Measurements from ENCODE around the gene BABAM2.

BABAM2 gene

DNA sequence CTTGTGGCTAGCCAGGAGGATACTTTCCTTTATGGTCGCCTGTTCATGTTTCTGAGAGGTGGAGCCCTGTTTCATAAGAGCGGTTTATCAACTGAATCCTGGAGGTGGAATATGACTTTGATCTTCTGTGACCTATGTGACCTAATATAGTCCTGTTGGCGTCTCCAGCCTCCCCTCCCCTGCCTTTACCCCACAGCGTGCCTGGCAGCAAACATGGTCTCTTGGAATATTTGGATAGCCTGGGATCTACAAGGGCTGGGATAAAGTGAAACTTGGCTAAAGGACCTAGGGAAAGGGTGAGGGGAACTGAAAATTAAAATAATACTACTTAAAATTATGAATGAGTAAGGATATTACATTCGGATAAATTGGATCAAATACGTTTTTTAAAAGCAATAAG lies 246.0 kb downstream of the BABAM2 start:
- DNase-seq = no peak

DNA sequence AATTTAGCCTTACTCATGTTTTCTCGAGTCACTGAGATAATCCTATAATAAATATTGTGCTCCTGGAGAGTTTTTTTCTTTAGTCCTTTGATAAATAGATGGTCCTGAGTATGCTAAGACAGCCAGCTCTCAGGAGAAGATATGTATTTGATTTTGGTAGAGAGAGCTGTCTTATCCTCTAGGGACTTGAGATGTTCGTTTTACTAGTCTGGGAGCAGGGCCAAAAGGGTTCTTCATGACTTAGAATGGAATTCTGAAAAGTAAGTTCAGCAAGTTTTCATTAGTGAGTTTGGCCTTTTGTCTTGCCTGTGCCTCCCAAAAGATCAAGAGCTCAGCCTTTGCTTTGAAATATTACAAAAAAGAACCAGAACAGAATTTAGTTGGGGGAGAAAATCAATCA lies 246.7 kb downstream of the BABAM2 start:
- DNase-seq = peak; percentile 14

DNA sequence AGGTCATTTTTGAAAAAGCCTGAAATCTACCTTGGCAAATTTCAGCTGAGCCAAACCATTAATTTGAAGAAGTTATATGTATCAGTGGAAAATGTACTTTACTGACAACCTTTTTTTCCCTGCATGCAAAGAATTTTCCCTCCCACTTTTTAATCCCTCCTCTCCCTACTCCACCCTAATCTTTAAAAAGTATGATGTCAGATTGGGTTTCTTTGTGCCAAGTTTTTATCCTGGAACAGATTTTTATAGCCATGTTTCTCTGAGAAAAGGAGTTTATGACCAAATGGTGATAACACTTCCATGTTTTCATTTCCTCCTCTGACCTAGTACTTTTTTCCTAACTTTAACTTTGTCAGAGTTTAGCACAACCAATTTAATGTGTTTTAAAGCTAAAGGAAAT lies 251.9 kb downstream of the BABAM2 start:
- DNase-seq = no peak

DNA sequence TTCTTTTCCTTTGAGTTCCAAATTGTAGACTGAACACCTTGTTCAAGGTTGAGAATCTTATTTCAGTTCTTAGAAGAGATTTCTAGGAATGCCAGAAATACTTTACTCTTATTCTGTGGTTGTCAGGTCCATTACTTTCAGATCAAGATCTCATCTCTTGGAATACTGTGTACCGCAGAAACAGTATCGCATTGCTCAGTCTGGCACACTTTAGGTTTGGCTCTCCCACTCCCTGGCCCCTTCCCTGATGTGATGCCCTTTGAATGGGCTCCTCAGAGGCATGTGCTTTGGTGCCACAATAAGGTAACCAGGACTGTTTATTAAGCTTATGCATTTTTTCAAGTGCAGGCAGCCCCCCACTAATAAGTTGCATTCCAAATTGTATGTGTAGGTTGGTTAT lies 257.5 kb downstream of the BABAM2 start:
- no peak for DNase-seq

DNA sequence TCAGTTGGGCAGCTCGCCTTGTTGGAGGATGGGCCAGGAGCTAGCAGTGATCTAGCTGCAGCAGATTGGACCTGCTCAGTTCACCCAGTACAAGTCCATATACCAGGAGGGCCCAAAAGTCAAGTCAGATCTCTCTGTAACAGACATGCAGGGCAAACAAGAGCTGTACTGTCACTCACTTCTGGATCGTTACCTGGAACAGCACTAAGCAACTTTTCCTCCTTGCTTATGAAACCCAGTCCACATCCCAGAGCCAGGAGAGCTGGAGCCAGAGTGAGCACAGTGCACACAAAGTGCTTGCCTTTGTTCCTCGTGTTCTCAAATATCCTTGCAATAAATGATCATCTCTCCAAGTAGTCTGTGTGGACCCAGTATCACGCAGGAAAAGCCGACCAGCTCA lies 258.0 kb downstream of the BABAM2 start:
- no peak for DNase-seq

DNA sequence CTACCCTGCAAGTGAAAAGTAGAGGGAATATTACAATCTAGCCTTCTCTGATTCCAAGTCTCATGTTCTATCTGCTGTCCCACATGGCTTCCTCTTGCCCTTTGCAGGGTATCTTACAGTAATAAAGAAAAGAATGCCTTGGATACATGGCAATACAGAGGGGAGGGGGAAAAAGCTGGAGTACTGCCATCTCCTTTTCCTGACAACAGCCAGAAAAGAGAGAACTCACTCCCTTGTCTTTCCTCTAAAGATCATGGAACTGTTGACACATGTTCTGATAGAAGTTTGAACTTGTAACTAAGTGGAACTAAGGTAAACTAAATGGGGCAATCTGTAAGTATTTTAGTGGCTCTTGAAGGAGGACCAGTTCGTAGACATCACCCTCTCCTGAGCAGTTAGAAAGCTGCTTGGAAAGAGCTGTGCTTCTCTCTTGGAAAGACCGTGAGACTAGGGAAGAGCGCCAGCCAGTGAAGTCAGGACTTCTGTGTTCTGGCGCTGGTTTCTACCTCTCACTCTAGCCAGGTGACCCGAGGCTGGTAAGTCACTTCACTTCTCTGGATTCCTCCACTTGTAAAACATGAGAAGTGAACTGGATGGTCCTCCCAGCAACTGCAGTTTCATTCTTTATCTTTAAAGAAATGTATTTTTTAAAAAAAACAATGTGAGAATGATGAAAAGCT lies 259.8 kb downstream of the BABAM2 start:
- no peak for DNase-seq

DNA sequence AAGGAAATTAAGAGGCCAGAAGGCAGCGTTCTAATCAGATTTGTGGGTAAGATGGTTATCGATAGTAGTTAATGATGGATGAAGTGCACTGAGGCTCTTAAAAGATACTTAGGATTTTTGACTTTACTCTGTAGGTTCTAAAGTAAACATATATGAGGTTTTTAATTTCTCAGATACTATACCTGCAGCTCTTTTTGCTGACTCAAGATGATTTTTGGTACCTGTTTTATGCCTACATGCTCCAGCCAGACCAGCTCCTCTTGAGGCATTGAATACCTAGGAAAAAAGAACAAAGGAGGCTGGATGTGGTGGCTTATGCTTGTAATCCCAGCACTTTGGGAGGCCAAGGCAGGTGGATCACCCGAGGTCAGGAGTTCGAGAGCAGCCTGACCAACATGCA lies 260.5 kb downstream of the BABAM2 start:
- DNase-seq = no peak

DNA sequence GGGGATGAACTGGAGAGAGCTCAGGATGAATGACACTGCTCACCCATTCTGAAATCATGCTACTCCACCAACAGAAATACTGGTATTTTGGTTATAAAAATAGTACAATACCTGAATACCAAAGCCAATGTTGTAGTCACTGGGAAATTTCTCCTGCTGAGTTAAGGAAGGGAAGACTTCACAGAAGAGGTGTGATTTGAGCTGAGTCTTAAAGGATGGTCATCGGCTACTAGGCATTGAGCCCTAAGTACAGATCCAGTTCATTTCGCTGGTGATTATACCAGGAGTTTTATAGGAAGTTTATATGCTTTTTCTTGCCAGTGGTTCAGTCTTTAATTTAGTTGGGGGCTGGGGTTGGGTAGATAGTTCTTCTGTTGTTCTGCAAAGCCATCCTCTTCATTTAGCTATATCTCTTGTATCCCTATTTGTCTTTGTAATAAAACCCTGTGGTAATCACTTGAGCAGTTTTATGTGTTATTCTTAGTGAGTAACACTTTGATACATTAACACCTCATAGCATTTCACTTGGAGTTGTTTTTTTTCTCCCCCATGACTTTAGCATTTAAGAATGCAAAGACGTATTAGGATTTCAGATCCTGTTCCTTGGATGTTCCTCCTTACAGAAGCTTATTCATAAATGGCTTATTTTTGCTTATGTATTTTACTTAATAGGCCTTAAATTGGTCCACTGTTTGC lies 262.2 kb downstream of the BABAM2 start:
- DNase-seq = no peak

DNA sequence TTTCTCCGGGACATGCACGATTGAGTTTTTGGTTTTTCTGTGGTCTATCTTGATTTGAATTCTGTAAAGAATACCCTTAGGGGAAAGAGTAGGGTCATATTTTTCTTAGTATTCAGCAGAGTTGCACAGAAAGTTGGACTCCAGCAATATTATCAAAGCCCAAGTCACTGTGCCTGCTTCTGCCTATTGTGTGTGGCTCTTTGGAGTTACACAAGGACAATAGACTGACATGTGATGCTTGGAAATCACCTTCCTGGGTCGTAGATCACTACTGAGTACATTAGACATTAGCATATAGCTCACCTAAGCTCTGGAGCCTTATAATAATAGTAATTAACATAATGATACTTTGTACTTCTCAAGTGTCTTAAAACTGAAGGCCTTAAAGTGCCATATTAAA lies 263.3 kb downstream of the BABAM2 start:
- no peak for DNase-seq

DNA sequence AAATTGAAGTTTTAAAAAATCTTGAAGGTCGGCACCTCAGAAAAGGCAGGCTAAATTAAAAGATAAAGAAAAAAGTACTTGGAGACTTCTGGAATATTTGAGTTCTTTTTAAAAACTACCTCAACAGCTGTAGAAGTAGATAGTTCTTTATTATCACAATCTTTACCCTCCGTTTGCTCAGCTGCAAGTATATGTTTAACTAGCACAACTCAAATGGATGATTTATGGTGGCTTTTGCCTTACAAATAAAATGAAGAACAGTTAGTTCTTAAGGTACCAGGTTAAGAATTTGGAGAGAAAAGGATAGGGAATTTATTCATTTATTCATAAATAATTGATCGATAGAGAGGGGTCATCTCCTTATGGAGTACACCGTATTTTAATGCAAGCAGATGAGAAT lies 264.6 kb downstream of the BABAM2 start:
- no peak for DNase-seq

DNA sequence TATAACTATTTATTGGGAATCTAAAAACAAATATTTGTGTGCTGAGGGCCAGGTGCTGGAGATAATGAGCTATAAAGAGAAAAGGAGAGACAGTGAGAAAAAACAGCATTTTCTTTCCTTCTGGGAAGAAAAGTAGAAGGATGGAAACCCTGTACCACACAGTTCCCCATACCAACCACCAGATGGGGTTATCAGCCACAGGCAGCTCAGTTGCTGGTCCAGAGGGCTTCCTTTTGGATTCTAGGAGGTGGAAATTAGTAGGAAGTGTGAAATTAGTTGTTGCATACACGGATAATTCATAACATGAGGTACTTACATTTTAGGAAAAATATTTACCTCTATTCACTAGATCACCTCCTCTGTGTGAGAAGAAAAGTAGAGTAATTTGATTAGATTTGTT lies 265.1 kb downstream of the BABAM2 start:
- DNase-seq = peak; percentile 17

DNA sequence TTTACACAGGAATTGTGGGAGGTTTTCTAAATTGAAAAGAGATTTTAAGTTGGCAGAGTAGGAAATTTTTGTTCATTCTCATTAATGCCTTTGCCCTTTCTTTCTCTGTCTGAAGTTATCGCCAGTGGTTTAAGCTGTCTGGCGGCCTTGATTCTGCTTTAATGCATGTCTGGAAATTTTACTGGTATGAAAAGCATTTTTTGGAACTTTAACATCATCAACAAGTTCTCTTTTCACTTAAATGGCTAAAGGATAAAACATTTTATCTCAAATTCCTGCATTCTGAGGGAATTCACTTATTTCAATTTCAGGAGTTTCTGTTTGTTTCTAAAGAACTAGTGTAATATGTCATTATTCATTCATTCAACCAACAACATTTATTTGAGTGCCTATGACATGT lies 268.3 kb downstream of the BABAM2 start:
- DNase-seq = no peak

DNA sequence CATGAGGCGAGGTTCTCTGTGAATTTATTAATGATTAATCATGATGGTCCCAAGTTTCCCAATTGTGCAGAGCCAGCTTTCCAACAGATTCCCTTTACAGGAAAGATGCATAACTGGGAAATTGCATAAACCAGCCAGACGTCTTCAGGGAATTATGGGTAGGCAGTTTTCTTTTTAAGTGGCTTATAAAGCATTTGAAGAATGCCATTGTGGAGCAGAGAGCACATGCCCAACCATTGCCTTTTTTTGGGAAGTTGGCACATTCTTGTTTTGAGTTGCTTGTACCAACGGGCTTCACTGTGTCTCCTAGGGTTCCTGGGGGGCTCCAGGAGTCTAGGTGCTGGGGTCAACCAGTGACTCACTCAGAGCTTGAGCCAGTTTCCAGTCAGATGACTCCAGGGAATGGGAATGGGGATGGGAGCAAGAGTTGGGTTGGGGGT lies 270.5 kb downstream of the BABAM2 start:
- DNase-seq = no peak

DNA sequence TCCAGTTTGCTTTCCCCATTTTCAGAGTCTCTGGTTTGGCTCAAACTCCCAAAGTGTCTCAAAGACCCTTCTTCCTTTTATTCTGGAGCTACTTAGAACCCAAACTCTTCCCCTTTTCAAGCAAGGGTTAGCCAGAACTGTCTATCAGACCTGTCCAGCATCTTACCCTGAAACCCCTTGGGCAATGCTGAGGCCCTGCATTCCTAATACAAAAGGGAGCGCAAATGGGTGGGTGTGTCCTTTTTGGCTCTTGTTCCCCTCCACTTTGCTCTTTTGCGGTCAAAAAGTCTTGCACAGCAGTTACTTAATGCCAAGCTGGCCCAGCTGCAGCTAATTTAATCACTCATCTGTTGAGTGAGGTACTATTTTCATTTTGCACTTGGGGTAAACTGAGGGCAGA lies 270.9 kb downstream of the BABAM2 start:
- no peak for DNase-seq

DNA sequence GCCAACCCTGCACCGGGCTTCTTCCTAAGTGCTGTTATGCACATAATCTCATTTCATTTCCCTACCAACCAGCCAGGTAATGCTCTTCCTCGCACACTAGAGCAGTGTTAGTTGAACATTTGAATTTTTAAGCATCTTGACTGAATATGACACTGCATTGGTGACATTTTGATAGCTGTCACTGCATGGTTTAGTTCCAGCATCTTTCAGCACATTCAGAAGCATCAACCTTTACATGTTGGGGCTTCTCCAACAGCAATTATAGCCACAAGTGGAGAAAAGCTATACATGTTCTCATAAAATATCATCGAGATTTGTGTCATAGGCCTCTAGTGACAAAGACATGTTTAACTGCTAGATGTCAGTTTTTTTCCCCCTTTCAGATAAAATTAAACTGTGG lies 272.0 kb downstream of the BABAM2 start:
- DNase-seq = no peak

DNA sequence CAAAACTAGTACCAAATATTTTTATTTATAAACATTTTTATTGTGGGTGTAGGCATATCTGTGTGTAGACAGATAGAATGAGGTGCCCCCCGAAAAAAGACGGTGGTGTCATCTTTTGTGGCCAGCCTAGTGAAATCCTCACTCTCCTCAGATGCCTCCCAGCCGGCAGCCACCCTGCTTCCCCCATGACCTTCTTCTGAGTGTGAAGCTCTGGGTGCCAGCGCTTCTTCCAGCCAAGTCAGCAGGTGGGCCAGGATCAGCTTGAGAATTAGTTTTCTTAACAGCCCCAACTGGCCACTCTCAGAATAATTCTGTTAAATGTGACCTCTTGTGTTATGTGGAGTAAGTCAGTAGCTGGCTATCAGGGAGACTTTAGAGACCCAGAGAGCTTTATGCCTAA lies 272.5 kb downstream of the BABAM2 start:
- no peak for DNase-seq

DNA sequence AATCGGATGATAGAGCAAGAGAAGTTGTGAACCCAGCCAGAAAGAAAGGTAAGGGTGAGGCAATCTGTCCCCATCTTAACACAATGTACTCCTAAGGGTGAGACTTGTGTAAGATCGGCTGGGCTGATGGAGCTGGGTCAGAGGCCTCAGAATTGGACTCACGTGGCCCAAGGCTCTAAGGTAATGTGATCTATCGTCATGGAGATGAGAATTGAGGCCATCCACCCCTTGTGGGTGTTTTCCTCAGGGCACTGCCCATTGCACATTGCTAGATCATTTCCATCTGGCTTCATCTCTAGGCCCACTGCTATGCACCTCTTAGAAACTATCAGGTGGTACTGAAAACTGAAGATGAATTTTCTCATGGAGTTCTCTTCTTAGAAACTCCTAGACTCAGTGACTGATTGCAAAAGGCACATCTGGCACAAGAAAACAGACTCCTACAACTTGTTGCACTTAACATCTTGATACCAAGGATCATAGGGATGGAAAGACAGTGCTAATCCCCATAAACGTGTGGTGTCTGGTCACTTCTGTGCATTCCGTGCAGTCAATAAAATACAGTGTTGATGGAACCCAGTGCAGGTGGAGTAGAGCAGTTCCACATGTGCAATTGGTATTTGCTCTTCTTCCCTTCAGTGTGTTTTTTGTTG lies 273.2 kb downstream of the BABAM2 start:
- no peak for DNase-seq

DNA sequence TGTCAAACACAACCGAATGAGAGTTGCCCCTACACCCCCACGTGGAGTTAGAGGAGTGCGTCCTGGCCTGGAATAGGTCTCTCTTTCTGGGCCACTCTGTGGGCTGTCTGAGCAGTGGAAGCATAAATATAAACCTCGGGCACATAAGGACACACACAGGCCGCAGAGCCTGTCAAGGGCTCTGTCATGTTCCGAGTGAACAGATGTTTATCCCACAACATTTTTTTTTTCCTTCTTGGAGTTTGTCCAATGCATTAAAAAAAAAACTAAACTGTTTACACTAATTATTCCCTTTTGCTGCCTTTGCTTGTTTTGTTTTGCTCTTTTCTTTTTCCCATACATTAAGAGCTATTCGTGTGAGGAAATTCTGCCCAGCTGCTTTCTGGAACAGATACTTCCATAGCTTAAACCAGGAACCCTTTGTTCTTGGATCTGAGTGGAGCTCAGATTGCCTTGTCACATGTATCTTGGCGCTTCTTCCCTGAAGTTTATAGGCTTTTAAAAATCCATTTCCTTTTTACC lies 273.8 kb downstream of the BABAM2 start:
- no peak for DNase-seq

DNA sequence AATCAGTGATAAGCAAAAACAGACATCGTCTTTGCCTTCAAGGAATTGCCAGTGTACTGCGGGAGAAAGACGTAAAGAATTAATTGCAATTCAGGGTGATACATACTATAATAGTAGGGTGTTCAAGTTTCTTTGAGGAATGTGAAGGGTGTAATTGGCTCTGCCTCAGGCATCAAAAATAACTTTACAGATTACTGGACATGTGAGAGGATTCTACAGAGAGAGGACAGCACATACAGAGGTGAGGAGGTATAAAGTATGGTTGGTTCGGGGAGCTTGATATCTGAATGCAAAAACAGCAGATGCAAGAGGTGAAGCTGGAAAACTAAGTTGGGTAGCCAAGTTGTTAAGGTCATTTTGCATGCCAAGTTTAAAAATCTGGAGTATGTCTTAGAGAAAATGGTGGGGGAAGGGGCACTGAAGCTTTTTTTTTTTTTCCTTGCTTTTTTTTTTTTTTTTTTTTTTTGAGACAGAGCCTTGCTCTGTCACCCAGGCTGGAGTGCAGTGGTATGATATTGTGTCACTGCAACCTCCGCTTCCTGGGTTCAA lies 274.6 kb downstream of the BABAM2 start:
- DNase-seq = no peak

DNA sequence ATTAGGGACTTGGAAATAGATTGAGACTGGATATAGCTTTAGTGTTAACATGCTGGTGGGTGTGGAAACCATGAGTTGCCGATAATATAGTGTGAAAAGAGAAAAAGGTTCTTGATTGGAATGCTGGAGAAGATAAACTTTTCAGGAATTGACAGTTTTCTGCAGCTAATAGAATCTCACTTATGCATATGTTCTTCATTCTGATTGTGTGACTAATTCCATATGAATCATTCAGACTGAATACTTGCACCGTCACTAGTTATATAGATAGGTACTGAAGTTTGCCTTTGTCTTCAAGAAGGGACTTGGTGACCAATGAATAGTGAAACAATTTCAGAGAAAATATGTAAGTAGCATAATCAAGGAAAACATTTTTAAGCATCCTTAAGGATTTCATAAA lies 276.4 kb downstream of the BABAM2 start:
- no peak for DNase-seq

DNA sequence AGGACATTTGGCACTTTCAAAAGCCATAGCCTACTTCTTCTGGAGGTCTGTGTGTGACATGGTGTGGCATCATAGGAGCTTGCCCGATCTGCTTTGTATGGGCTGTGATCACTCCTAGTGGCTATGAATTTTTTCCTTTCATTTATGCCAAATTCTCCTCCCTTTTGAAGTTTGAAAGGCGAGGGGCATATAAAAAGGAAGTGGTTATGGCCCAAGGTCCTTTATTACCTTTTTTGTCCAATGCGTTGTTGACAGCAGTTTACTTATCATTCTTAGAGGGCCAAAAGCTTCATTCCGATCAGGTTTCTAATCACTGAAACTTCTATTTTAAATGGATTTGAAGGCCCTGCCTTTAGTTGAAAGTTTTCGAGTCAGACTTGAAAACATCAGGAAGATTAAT lies 277.8 kb downstream of the BABAM2 start:
- no peak for DNase-seq

DNA sequence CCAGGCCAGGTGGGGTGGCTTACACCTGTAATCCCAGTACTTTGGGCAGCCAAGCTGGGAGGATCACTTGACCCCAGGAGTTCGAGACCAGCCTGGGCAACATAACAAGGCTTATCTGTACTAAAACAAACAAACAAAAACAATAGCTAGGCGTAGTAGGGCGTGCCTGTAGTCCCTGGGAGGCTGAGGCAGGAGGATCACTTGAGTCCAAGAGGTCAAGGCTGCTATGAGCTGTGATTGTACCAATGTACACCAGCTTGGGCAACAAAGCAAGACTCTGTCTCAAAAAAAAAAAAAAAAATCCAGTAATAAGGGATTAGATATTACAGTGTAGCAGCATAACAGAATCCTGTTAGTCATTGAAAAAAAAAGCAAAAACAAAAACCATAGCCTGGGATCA lies 279.0 kb downstream of the BABAM2 start:
- no peak for DNase-seq

DNA sequence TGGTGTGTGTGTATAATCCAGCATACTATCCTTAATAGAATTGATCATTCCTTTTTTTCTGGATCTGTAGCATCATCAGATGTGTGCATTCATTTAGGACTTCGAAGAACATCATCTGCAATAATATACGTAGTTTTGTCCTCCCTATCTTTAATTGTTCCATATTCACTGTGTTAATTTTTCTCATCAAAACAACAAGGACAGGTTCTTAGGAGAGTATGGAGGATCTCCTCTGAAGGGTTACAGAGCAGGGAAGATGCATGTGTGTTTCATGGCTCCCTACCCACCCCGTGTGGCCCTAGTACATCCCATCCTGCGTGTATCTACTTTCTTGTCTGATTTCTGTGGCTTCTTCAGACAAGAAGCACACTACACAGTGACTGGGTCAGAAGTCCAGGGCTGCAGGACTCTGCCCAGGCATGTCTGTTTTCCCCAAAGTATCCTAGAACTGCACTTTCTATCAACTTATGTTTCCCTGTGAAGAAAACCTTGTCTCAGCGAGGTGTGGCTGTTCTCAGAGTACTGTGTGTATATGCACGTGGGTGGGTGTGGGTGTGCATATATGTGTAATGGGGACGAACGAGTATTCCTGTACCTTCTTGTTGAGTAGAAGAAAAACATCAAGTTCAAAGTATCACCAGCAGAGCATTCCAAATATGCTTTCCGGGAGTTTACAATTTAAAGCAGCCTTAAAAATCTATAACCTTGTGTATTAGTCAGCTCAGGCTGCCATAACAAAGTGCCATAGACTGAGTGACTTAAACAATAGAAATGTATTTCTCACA lies 281.8 kb downstream of the BABAM2 start:
- DNase-seq = no peak

All from T1000 (cell line).